Measurements from ENCODE around the gene KRTAP3-2. TPM values are rescaled to one million over a fixed set of nuclear protein-coding genes. Genes with fewer than 3 reads are reported as not detected.
A peak's percentile ranks its signal among the peaks of the same experiment; 100 is the strongest.

Gene KRTAP3-2
- total RNA-seq, 1 donor from 2014 or later: not detected

- H3K4me3 ChIP-seq: no peak overlapping the region
- TF ChIP-seq POLR2A (IDR thresholded peaks at IDR 0.05) (no peak), POLR2AphosphoS5 (IDR thresholded peaks at IDR 0.05; ENCODE audit: insufficient read depth in 1 of 2, low read depth in 1 of 2) (no peak)
- TF ChIP-seq, protein P1, sequence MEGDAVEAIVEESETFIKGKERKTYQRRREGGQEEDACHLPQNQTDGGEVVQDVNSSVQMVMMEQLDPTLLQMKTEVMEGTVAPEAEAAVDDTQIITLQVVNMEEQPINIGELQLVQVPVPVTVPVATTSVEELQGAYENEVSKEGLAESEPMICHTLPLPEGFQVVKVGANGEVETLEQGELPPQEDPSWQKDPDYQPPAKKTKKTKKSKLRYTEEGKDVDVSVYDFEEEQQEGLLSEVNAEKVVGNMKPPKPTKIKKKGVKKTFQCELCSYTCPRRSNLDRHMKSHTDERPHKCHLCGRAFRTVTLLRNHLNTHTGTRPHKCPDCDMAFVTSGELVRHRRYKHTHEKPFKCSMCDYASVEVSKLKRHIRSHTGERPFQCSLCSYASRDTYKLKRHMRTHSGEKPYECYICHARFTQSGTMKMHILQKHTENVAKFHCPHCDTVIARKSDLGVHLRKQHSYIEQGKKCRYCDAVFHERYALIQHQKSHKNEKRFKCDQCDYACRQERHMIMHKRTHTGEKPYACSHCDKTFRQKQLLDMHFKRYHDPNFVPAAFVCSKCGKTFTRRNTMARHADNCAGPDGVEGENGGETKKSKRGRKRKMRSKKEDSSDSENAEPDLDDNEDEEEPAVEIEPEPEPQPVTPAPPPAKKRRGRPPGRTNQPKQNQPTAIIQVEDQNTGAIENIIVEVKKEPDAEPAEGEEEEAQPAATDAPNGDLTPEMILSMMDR (IDR thresholded peaks at IDR 0.05): no peak
- H3K27ac ChIP-seq: peak overlapping the region; percentile 73
- no peaks in the 10 kb centered on the region for H3K9me3 ChIP-seq
- intact Hi-C loops (cut with DNase I): no loop called here
- H3K4me1 ChIP-seq: peaks cover 7% of the 10 kb centered on the region
- DNase-seq (ENCODE audit: extremely low spot score in 2 of 2): no peak
- H3K27me3 ChIP-seq: no peaks in the 10 kb centered on the region
- no peaks in the 10 kb centered on the region for H3K36me3 ChIP-seq
Measured at GRCh38 chr17:41013606-41014005, 13.9 kb upstream of the KRTAP3-2 start.

DNA sequence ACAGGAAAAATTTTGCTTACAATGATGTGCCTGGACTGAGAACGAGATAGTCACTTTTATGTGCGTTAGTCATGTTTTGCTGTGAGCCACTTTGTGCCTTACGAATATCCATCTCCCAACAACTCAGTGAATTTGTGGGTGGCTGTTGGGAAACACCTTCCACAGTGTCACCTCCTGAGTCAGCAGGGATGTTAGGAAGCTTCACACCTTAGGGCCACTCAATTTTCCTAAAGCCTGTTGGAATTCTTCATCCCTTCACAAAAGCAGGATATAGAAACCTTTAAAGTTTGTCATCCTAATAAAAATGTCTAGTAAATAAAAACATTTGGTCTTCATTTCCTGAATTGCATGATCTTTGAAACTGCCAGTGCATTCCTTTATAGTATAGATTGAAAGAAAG is 13.5 kb upstream of the KRTAP3-2 start:
- Histone ChIP-seq H3K4me3 (no peak overlapping the region), H3K27ac (peak overlapping the region; percentile 73), H3K27me3 (no peaks in the 10 kb centered on the region), H3K36me3 (no peaks in the 10 kb centered on the region), H3K9me3 (no peaks in the 10 kb centered on the region), H3K4me1 (peaks cover 7% of the 10 kb centered on the region)
- TF ChIP-seq POLR2AphosphoS5 (IDR thresholded peaks at IDR 0.05; ENCODE audit: insufficient read depth in 1 of 2, low read depth in 1 of 2): no peak
- TF ChIP-seq, protein P1 (IDR thresholded peaks at IDR 0.05): no peak
- TF ChIP-seq POLR2A (IDR thresholded peaks at IDR 0.05): no peak
- DNase-seq (ENCODE audit: extremely low spot score in 2 of 2): no peak
- intact Hi-C loops (cut with DNase I): no loop called here

GRCh38 chr17:41012326-41013120 is 12.8 kb upstream of the KRTAP3-2 start:
- peak overlapping the region; percentile 73 for H3K27ac ChIP-seq
- H3K27me3 ChIP-seq: no peaks in the 10 kb centered on the region
- no peak for DNase-seq (ENCODE audit: extremely low spot score in 2 of 2)
- H3K9me3 ChIP-seq: no peaks in the 10 kb centered on the region
- no peak for TF ChIP-seq POLR2AphosphoS5 (IDR thresholded peaks at IDR 0.05; ENCODE audit: insufficient read depth in 1 of 2, low read depth in 1 of 2)
- TF ChIP-seq, protein P1 (IDR thresholded peaks at IDR 0.05): no peak
- TF ChIP-seq POLR2A (IDR thresholded peaks at IDR 0.05): no peak
- H3K4me3 ChIP-seq: no peak overlapping the region
- peaks cover 7% of the 10 kb centered on the region for H3K4me1 ChIP-seq
- no peaks in the 10 kb centered on the region for H3K36me3 ChIP-seq
- intact Hi-C loops (cut with DNase I): no loop called here

GRCh38 chr17:41010441-41010840 is 10.7 kb upstream of the KRTAP3-2 start:
- TF ChIP-seq, protein P1 (IDR thresholded peaks at IDR 0.05): no peak
- TF ChIP-seq POLR2AphosphoS5 (IDR thresholded peaks at IDR 0.05; ENCODE audit: insufficient read depth in 1 of 2, low read depth in 1 of 2) (no peak), POLR2A (IDR thresholded peaks at IDR 0.05) (no peak)
- no peak for DNase-seq (ENCODE audit: extremely low spot score in 2 of 2)
- Histone ChIP-seq H3K36me3 (no peaks in the 10 kb centered on the region), H3K27ac (no peak overlapping the region), H3K9me3 (no peaks in the 10 kb centered on the region), H3K4me1 (peaks cover 7% of the 10 kb centered on the region), H3K27me3 (no peaks in the 10 kb centered on the region), H3K4me3 (no peak overlapping the region)
- intact Hi-C loops (cut with DNase I): no loop called here

- intact Hi-C loops (cut with DNase I): no loop called here
- peaks cover 7% of the 10 kb centered on the region for H3K4me1 ChIP-seq
- H3K36me3 ChIP-seq: no peaks in the 10 kb centered on the region
- DNase-seq (ENCODE audit: extremely low spot score in 2 of 2): no peak
- TF ChIP-seq POLR2A (IDR thresholded peaks at IDR 0.05) (no peak), POLR2AphosphoS5 (IDR thresholded peaks at IDR 0.05; ENCODE audit: insufficient read depth in 1 of 2, low read depth in 1 of 2) (no peak)
- TF ChIP-seq, protein P1 (IDR thresholded peaks at IDR 0.05): no peak
- H3K4me3 ChIP-seq: no peak overlapping the region
- H3K27ac ChIP-seq: peak overlapping the region; percentile 20
- H3K27me3 ChIP-seq: no peaks in the 10 kb centered on the region
- no peaks in the 10 kb centered on the region for H3K9me3 ChIP-seq
Measured at GRCh38 chr17:41009936-41010335, 10.2 kb upstream of the KRTAP3-2 start.

All from vagina (tissue), 2 donors.